HepG2 (cell line): Measurements from ENCODE around the gene MDM4. TPM values are rescaled to one million over a fixed set of nuclear protein-coding genes. Genes with fewer than 3 reads are reported as not detected.

Experiments
- ATF7-NPFF ChIP-seq: sonication (generic); formaldehyde crosslinking; IDR thresholded peaks from 2 replicates; pipeline ENCODE4 v1.8.1; 2023; ENCODE audit warnings: mild to moderate bottlenecking, low read depth, missing genetic modification reagents, moderate library complexity
- DPF2 ChIP-seq: sonication (generic); formaldehyde crosslinking; IDR thresholded peaks from 2 replicates; pipeline ENCODE4 v1.4.0; 2020; ENCODE audit warnings: mild to moderate bottlenecking, low read depth, missing genetic modification reagents, borderline replicate concordance
- FOXC1 ChIP-seq: sonication (generic); formaldehyde crosslinking; IDR thresholded peaks from 2 replicates; pipeline ENCODE4 v1.8.0; 2022; ENCODE audit warnings: mild to moderate bottlenecking, missing genetic modification reagents, borderline replicate concordance
- GATA4 ChIP-seq: sonication (generic); IDR thresholded peaks from 2 replicates; pipeline ENCODE4 v1.6.1; 2016; ENCODE audit warnings: antibody characterized with exemption, low read depth, borderline replicate concordance
- IRX3 ChIP-seq: sonication (generic); formaldehyde crosslinking; IDR thresholded peaks from 2 replicates; pipeline ENCODE4 v1.8.1; 2023; ENCODE audit warnings: mild to moderate bottlenecking, low read depth, missing genetic modification reagents, borderline replicate concordance
- NONO ChIP-seq, 2 experiments: fragments of 450-650 bp in 1 of 2; sonication (generic) in 1 of 2; formaldehyde crosslinking in 1 of 2; IDR thresholded peaks in 1 of 2; conservative IDR thresholded peaks in 1 of 2; 2 replicates each; pipeline versions ENCODE4 v1.6.1 to v1.8.0; 2017 to 2022; ENCODE audit warnings: mild to moderate bottlenecking in 1 of 2, missing genetic modification reagents in 1 of 2, moderate library complexity in 1 of 2
- RARG ChIP-seq: sonication (generic); formaldehyde crosslinking; IDR thresholded peaks from 2 replicates; pipeline ENCODE4 v1.4.0; 2020; ENCODE audit warnings: low read depth, mild to moderate bottlenecking, missing genetic modification reagents
- SETDB1 ChIP-seq: sonication (generic); formaldehyde crosslinking; IDR thresholded peaks from 2 replicates; pipeline ENCODE4 v1.5.1; 2020; ENCODE audit warnings: missing genetic modification reagents, mild to moderate bottlenecking, borderline replicate concordance
- TBP ChIP-seq: sonication (generic); formaldehyde crosslinking; IDR thresholded peaks from 2 replicates; pipeline ENCODE4 v1.5.0; 2020; ENCODE audit warnings: missing genetic modification reagents
- ZNF24 ChIP-seq: fragments of 450-650 bp; IDR thresholded peaks from 2 replicates; pipeline ENCODE4 v1.6.1; 2017; ENCODE audit warnings: antibody characterized with exemption, mild to moderate bottlenecking
- ZNF503 ChIP-seq: sonication (generic); formaldehyde crosslinking; IDR thresholded peaks from 2 replicates; pipeline ENCODE4 v1.4.0; 2020; ENCODE audit warnings: missing genetic modification reagents
- ZNF569 ChIP-seq: sonication (generic); formaldehyde crosslinking; IDR thresholded peaks from 2 replicates; pipeline ENCODE4 v1.5.0; 2020; ENCODE audit warnings: mild to moderate bottlenecking, missing genetic modification reagents, moderate library complexity, borderline replicate concordance
- ZNF749 ChIP-seq: sonication (generic); formaldehyde crosslinking; IDR thresholded peaks from 2 replicates; pipeline ENCODE4 v1.8.0; 2022; ENCODE audit warnings: mild to moderate bottlenecking, missing genetic modification reagents, moderate library complexity, borderline replicate concordance
- ZSCAN20 ChIP-seq: sonication (generic); formaldehyde crosslinking; IDR thresholded peaks from 2 replicates; pipeline ENCODE4 v1.4.0; 2020; ENCODE audit warnings: missing genetic modification reagents, mild to moderate bottlenecking, borderline replicate concordance
- polyA plus RNA-seq, 8 experiments: library from polyadenylated mRNA; depleted of rRNA in 3 of 8; stranded (reverse) in 7 of 8; unstranded in 1 of 8; fragments of >200 nt; fragmentation: Illumina TruSeq in 4 of 8; extraction: Trizol in 4 of 8; gene quantifications; 2 replicates each; pipeline versions ENCODE4 v1.2.1 to v1.2.3, GENCODE V29; 2011 to 2016; ENCODE audit warnings: low read depth in 4 of 8, missing spikeins in 1 of 8, mixed read lengths in 1 of 8; ENCODE audit not compliant: insufficient read depth in 1 of 8
- total RNA-seq, 5 experiments: library from RNA; depleted of rRNA; stranded (reverse); fragments of >200 nt; fragmentation: Illumina TruSeq; extraction: Trizol; gene quantifications; 2 replicates each; pipeline ENCODE4 v1.2.3, GENCODE V29; 2016; ENCODE audit warnings: low read depth in 1 of 5
- TF ChIP-seq, protein P1 (sequence below): sonication (generic); formaldehyde crosslinking; IDR thresholded peaks from 2 replicates; pipeline ENCODE4 v1.5.0; 2020; ENCODE audit warnings: missing genetic modification reagents
- TF ChIP-seq, protein P2 (sequence below): sonication (generic); formaldehyde crosslinking; IDR thresholded peaks from 2 replicates; pipeline ENCODE4 v1.9.0; 2021; ENCODE audit warnings: missing genetic modification reagents, borderline replicate concordance
- TF ChIP-seq, protein P3 (sequence below): sonication (generic); formaldehyde crosslinking; IDR thresholded peaks from 2 replicates; pipeline ENCODE4 v1.5.0; 2020; ENCODE audit warnings: mild to moderate bottlenecking, missing genetic modification reagents, borderline replicate concordance

The MDM4 gene
- total and polyA plus RNA-seq, 2 of the 13 experiments (the other 11 are each of a cell fraction or from before 2014, with no cell fraction given) = 14.9 to 19.0 TPM

- TF ChIP-seq, protein P1, sequence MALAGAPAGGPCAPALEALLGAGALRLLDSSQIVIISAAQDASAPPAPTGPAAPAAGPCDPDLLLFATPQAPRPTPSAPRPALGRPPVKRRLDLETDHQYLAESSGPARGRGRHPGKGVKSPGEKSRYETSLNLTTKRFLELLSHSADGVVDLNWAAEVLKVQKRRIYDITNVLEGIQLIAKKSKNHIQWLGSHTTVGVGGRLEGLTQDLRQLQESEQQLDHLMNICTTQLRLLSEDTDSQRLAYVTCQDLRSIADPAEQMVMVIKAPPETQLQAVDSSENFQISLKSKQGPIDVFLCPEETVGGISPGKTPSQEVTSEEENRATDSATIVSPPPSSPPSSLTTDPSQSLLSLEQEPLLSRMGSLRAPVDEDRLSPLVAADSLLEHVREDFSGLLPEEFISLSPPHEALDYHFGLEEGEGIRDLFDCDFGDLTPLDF = peak; percentile 51; the same call in 1 of the 2 replicates
- TF ChIP-seq ZNF24 (peak; percentile 39), RARG (CRISPR knock-in tag) (no peak), ZNF749 (no peak), ZSCAN20 (CRISPR knock-in tag) (no peak), GATA4 (no peak), NONO (IDR thresholded peaks at IDR 0.05) (no peak), NONO (CRISPR knock-in tag; conservative IDR thresholded peaks at IDR 0.05) (peak; percentile 98), IRX3 (CRISPR knock-in tag) (peak; percentile 66; the same call in 1 of the 2 replicates), ZNF503 (CRISPR knock-in tag) (peak; percentile 68; the same call in 1 of the 2 replicates), ZNF569 (CRISPR knock-in tag) (peak; percentile 92; the same call in 1 of the 2 replicates), ATF7-NPFF (CRISPR knock-in tag) (peak; percentile 75; the same call in 1 of the 2 replicates), DPF2 (peak; percentile 45; the same call in 1 of the 2 replicates), TBP (CRISPR knock-in tag) (no peak), SETDB1 (no peak), FOXC1 (peak; percentile 41; the same call in 1 of the 2 replicates)
- TF ChIP-seq, protein P2, sequence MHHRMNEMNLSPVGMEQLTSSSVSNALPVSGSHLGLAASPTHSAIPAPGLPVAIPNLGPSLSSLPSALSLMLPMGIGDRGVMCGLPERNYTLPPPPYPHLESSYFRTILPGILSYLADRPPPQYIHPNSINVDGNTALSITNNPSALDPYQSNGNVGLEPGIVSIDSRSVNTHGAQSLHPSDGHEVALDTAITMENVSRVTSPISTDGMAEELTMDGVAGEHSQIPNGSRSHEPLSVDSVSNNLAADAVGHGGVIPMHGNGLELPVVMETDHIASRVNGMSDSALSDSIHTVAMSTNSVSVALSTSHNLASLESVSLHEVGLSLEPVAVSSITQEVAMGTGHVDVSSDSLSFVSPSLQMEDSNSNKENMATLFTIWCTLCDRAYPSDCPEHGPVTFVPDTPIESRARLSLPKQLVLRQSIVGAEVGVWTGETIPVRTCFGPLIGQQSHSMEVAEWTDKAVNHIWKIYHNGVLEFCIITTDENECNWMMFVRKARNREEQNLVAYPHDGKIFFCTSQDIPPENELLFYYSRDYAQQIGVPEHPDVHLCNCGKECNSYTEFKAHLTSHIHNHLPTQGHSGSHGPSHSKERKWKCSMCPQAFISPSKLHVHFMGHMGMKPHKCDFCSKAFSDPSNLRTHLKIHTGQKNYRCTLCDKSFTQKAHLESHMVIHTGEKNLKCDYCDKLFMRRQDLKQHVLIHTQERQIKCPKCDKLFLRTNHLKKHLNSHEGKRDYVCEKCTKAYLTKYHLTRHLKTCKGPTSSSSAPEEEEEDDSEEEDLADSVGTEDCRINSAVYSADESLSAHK (CRISPR knock-in tag) = no peak
- TF ChIP-seq, protein P3, sequence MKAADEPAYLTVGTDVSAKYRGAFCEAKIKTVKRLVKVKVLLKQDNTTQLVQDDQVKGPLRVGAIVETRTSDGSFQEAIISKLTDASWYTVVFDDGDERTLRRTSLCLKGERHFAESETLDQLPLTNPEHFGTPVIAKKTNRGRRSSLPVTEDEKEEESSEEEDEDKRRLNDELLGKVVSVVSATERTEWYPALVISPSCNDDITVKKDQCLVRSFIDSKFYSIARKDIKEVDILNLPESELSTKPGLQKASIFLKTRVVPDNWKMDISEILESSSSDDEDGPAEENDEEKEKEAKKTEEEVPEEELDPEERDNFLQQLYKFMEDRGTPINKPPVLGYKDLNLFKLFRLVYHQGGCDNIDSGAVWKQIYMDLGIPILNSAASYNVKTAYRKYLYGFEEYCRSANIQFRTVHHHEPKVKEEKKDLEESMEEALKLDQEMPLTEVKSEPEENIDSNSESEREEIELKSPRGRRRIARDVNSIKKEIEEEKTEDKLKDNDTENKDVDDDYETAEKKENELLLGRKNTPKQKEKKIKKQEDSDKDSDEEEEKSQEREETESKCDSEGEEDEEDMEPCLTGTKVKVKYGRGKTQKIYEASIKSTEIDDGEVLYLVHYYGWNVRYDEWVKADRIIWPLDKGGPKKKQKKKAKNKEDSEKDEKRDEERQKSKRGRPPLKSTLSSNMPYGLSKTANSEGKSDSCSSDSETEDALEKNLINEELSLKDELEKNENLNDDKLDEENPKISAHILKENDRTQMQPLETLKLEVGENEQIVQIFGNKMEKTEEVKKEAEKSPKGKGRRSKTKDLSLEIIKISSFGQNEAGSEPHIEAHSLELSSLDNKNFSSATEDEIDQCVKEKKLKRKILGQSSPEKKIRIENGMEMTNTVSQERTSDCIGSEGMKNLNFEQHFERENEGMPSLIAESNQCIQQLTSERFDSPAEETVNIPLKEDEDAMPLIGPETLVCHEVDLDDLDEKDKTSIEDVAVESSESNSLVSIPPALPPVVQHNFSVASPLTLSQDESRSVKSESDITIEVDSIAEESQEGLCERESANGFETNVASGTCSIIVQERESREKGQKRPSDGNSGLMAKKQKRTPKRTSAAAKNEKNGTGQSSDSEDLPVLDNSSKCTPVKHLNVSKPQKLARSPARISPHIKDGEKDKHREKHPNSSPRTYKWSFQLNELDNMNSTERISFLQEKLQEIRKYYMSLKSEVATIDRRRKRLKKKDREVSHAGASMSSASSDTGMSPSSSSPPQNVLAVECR = peak; percentile 94
Observed at GRCh38 chr1:204516180-204516879, at the start of gene MDM4 (continued).
